ENCODE measurements around the gene MAP2K1. TPM values are rescaled to one million over a fixed set of nuclear protein-coding genes. Genes with fewer than 3 reads are reported as not detected.
A peak's percentile ranks its signal among the peaks of the same experiment; 100 is the strongest.
"Not testable (repeated sequence)": the region's sequence is repeated elsewhere in the genome, so short reads cannot be mapped to it uniquely, and the experiment has no call there.

Gene MAP2K1
- polyA plus RNA-seq, 1 donor from 2014 or later = 39.7 TPM

DNA sequence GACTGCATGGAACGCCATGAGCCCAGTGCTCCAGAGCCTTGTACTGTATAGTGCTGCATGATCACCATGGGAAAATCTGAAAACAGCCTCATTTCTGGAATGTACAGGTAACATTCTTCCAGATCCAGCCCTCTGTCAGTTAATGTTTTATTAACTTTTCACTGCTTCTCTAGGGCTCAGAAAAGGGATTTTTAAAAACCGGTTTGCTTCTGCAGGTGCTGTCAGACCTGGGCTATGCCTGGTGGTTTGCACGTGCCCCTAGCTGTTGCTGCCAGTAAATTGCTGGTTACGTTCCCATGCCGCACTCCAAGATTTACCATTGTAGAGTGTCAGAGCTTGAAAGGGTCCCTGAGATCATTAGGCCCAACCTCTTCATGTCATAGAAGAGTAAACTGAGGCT, 101.8 kb downstream of the MAP2K1 start:
- H3K9me3 Mint-ChIP-seq = no peaks in the 10 kb centered on the region
- no peaks in the 10 kb centered on the region for H3K4me1 Mint-ChIP-seq
- H3K27ac Mint-ChIP-seq = peak overlapping the region in 1 of 3 donors; percentile 53
- no peaks in the 10 kb centered on the region for H3K27me3 Mint-ChIP-seq
- peak overlapping the region in 1 of 4 donors; percentile 38 for H3K4me3 Mint-ChIP-seq
- peaks cover 6% of the 10 kb centered on the region for H3K36me3 Mint-ChIP-seq

- H3K36me3 Mint-ChIP-seq = peaks cover 6% of the 10 kb centered on the region
- peak overlapping the region in 1 of 3 donors; percentile 53 for H3K27ac Mint-ChIP-seq
- H3K4me3 Mint-ChIP-seq = peak overlapping the region in 1 of 4 donors; percentile 18
- peaks cover 0 to 2% (median 0%) of the 10 kb centered on the region in 3 donors for H3K4me1 Mint-ChIP-seq
- no peaks in the 10 kb centered on the region for H3K9me3 Mint-ChIP-seq
- no peaks in the 10 kb centered on the region for H3K27me3 Mint-ChIP-seq
Observed at GRCh38 chr15:66489179-66489791, 102.6 kb downstream of the MAP2K1 start.

DNA sequence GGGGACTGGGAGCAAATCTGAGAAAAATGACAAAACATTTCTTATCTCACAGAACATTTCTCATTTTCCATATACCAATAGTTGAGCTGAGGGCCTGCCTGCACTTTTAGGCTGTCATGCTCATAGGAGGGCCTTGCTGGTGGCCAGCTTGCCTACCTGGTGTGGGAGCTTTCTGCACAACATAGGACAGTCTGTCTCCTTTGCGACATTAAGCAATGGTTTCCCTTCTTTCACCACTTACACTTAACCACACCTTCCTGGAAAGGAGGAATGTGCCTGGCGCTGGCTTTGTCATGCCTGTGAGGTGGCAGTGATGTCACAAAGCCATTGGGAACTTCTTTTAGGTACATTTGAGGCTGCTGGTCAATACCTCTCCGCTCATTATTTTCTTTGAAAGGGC, 105.1 kb downstream of the MAP2K1 start:
- no peak overlapping the region for H3K27ac Mint-ChIP-seq
- H3K9me3 Mint-ChIP-seq = no peaks in the 10 kb centered on the region
- peaks cover 3 to 7% (median 4%) of the 10 kb centered on the region in 3 donors for H3K4me1 Mint-ChIP-seq
- H3K27me3 Mint-ChIP-seq = no peaks in the 10 kb centered on the region
- H3K36me3 Mint-ChIP-seq = peaks cover 6% of the 10 kb centered on the region
- H3K4me3 Mint-ChIP-seq = no peak overlapping the region

- peak overlapping the region in 1 of 3 donors; percentile 4 for H3K27ac Mint-ChIP-seq
- peaks cover 11 to 21% (median 12%) of the 10 kb centered on the region in 3 donors for H3K4me1 Mint-ChIP-seq
- H3K4me3 Mint-ChIP-seq = peak overlapping the region in 1 of 4 donors; percentile 25
- H3K36me3 Mint-ChIP-seq = peaks cover 2% of the 10 kb centered on the region
- no peaks in the 10 kb centered on the region for H3K27me3 Mint-ChIP-seq
- H3K9me3 Mint-ChIP-seq = no peaks in the 10 kb centered on the region
Observed at GRCh38 chr15:66494262-66494661, 107.5 kb downstream of the MAP2K1 start.

GRCh38 chr15:66496951-66497501, 110.3 kb downstream of the MAP2K1 start:
- no peaks in the 10 kb centered on the region for H3K27me3 Mint-ChIP-seq
- peaks cover 11 to 30% (median 18%) of the 10 kb centered on the region in 3 donors for H3K4me1 Mint-ChIP-seq
- H3K36me3 Mint-ChIP-seq = no peaks in the 10 kb centered on the region

GRCh38 chr15:66497502-66498455, 111.1 kb downstream of the MAP2K1 start, which contains the start of gene SNAPC5:
Gene SNAPC5, minus strand, starts transcription at chr15:66497762. Its CDS starts 31 bp downstream, at chr15:66497731.
- H3K36me3 Mint-ChIP-seq = no peaks in the 10 kb centered on the region
- peaks cover 15 to 36% (median 26%) of the 10 kb centered on the region in 3 donors for H3K4me1 Mint-ChIP-seq
- H3K27ac Mint-ChIP-seq = peak within 1 kb of the TSS; percentile 97 to 99 (median 99)
- H3K27me3 Mint-ChIP-seq = no peaks in the 10 kb centered on the region
- H3K9me3 Mint-ChIP-seq = no peaks in the 10 kb centered on the region
- peak within 1 kb of the TSS; percentile 92 to 98 (median 97) for H3K4me3 Mint-ChIP-seq

More at GRCh38 chr15:66496951-66497501, 110.3 kb downstream of the MAP2K1 start:
- Mint-ChIP-seq H3K4me3 (peak overlapping the region; percentile 92 to 98 (median 97)), H3K9me3 (no peaks in the 10 kb centered on the region), H3K27ac (peak overlapping the region; percentile 97 to 99 (median 99))

DNA sequence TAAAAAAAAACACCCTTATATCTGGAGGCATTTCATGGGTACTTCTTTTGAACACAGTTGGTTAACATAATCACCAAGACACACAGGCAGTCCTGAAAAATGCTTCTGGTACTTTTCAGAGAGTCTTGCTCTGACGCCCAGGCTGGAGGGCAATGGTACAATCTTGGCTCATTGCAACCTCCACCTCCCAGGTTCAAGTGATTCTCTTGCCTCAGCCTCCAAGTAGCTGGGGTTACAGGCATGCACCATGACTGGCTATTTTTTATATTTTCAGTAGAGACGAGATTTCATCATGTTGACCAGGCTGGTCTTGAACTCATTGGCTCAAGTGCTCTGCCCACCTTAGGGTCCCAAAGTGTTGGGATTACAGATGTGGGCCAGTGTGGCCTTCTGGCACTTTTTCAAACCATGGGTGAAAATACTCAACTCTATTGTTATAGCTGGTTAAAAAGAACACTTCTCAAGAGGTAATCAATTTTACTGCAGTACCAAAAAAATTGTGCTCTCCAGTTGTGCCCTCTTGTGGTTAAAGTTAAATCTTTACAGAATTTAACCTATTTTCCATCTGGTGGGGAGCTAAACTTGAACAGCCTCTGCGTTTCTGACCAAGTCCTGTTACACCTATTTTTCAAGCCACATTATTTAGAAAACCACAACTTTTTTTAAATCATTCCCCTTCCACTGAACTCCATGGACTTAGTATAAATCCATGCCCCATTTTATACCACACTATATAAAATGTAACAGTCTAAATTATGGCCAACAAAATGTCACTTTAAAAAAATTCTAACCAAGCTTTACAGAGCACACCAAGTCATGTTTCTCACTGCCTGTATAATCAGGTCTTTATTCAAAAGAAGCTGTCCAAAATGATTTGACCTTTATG, 112.0 kb downstream of the MAP2K1 start:
- Mint-ChIP-seq H3K27ac (peak overlapping the region; percentile 84 to 99 (median 97)), H3K36me3 (no peaks in the 10 kb centered on the region), H3K9me3 (no peaks in the 10 kb centered on the region), H3K4me1 (peaks cover 24 to 46% (median 30%) of the 10 kb centered on the region in 3 donors), H3K4me3 (peak overlapping the region in 2 of 4 donors; percentile 96 to 98), H3K27me3 (no peaks in the 10 kb centered on the region)

DNA sequence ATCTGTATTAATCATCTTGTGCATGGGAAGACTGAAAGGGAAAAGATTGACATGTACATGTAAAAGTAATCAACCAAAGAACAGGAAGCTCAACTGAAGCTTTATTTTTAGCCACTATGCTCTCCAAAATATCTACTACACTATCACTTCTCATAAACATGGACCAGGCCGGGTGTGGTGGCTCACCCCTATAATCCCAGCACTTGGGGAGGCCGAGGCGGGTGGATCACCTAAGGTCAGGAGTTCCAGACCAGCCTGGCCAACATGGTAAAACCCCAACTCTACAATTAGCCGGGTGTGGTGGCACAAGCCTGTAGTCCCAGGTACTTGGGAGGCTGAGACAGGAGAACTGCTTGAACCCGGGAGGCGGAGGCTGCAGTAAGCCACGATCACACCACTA, 113.6 kb downstream of the MAP2K1 start:
- H3K36me3 Mint-ChIP-seq, H3K27me3 Mint-ChIP-seq, H3K9me3 Mint-ChIP-seq: not testable (repeated sequence)
- Mint-ChIP-seq H3K4me1 (peaks cover 32 to 46% (median 42%) of the 10 kb centered on the region in 3 donors), H3K4me3 (peak overlapping the region in 2 of 4 donors; percentile 31 to 98), H3K27ac (peak overlapping the region; percentile 47 to 97 (median 72))

- Mint-ChIP-seq H3K36me3 (peaks cover 1% of the 10 kb centered on the region), H3K4me3 (peak overlapping the region; percentile 98 to 100 (median 100)), H3K9me3 (no peaks in the 10 kb centered on the region), H3K27me3 (no peaks in the 10 kb centered on the region), H3K4me1 (peaks cover 38 to 50% (median 48%) of the 10 kb centered on the region in 3 donors), H3K27ac (peak overlapping the region; percentile 95 to 100 (median 99))
Observed at GRCh38 chr15:66502491-66502890, 115.8 kb downstream of the MAP2K1 start.

DNA sequence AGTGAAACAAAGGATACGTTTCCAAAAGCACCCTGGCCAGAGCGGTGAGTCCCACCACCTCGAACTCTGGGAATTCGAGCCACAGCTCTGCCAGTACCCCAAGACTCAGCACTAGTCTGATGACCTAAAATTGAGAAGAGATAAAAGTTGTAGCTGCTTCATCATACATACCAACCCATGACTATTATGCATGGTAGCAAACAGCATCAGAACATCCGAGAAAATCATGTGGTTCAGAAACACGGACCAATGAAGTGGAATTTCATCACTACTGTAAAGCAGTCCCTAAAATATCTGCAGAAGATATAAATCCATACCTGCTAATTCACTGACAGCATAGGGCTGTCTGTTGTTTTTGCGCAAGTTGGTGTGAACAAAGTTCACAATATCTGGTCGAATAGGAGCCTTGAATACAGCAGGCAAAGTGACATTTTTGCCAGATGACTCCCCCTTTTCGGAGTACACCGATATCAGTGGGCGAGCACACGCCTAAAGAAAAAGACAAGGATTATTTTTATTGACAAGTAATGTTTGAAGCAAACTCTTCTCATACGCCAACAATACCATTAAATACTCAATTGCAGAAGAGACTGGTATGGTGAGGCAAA, 116.4 kb downstream of the MAP2K1 start:
- peaks cover 32 to 43% (median 43%) of the 10 kb centered on the region in 3 donors for H3K4me1 Mint-ChIP-seq
- H3K9me3 Mint-ChIP-seq, H3K27me3 Mint-ChIP-seq, H3K36me3 Mint-ChIP-seq: not testable (repeated sequence)
- H3K27ac Mint-ChIP-seq = peak overlapping the region; percentile 95 to 100 (median 99)
- peak overlapping the region; percentile 98 to 100 (median 100) for H3K4me3 Mint-ChIP-seq

DNA sequence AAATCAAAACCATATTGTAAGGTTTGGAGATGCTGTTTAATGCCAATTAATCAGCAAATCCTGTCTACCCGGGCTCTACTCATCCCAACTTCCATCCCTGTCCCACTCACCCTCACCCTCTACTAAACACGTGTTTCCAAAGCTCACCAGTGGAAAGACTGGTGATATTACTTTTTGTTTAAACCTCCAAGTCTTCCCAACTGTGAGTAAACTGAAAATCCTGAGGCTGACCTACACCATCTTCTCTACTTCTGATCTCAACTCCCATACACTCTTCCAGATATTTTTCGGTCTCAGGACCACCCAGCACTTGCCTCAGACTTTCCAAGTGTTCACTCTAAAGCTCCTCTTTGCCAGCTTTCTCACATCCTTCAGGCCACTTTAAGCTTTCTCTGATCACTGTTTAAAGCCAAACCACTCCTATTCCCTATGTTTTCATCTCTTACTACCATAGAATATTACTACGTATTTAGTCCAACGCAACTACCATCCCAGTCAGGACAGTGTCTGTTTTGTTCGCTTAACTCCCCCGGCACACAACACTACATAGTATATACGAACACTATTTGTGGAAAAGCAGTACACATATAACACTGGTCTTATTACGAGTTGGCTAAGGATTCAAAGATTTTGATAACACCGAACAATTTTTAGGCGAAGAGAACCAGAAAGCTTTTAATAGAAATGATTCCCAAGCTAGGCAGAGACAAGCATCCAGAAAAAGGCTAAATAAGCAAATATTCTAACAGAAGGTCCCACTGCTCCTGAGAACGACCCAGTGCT, 117.3 kb downstream of the MAP2K1 start:
- H3K27ac Mint-ChIP-seq = peak overlapping the region; percentile 95 to 100 (median 99)
- H3K4me3 Mint-ChIP-seq = peak overlapping the region; percentile 98 to 100 (median 100)
- H3K4me1 Mint-ChIP-seq = peaks cover 32 to 41% (median 38%) of the 10 kb centered on the region in 3 donors
- peaks cover 1% of the 10 kb centered on the region for H3K36me3 Mint-ChIP-seq
- H3K27me3 Mint-ChIP-seq = no peaks in the 10 kb centered on the region
- H3K9me3 Mint-ChIP-seq = no peaks in the 10 kb centered on the region

- Mint-ChIP-seq H3K4me3 (peak within 1 kb of the TSS; percentile 98 to 100 (median 100)), H3K36me3 (peaks cover 3% of the 10 kb centered on the region), H3K27me3 (no peaks in the 10 kb centered on the region), H3K4me1 (peaks cover 32 to 41% (median 37%) of the 10 kb centered on the region in 3 donors), H3K27ac (peak within 1 kb of the TSS; percentile 95 to 100 (median 99)), H3K9me3 (no peaks in the 10 kb centered on the region)
Observed at GRCh38 chr15:66504563-66505429, 118.1 kb downstream of the MAP2K1 start, which contains the start of the genes RPL4 and ZWILCH. Gene RPL4, minus strand, starts transcription at chr15:66504855. Its CDS starts 65 bp downstream, at chr15:66504790. Gene ZWILCH, plus strand, starts transcription at chr15:66505326. Its CDS starts 13 bp downstream, at chr15:66505339.
